Stimulated activated CD4-positive, alpha-beta T cell treated with anti-CD3 and anti-CD28 coated beads, Interleukin-1b, Interleukin-23, amount 100 ng/mL, for 1 hour (primary cell): Measurements from ENCODE around the gene IL5.
A peak's percentile ranks its signal among the peaks of the same experiment; 100 is the strongest.

Experiments used
- DNase-seq, 2 donors: peaks; one replicate each; pipeline ENCODE4 v3.0.0-alpha.2; 2020; ENCODE audit warnings: low read depth in 2 of 2

Gene IL5

GRCh38 chr5:132498686-132499271 is 44.5 kb downstream of the IL5 start:
- no peak for DNase-seq

GRCh38 chr5:132498152-132498551 is 45.2 kb downstream of the IL5 start:
- no peak for DNase-seq

- DNase-seq = no peak
Measured at GRCh38 chr5:132497488-132497997, 45.8 kb downstream of the IL5 start.

- no peak for DNase-seq
Measured at GRCh38 chr5:132496631-132497487, 46.5 kb downstream of the IL5 start.

GRCh38 chr5:132496191-132496630 is 47.1 kb downstream of the IL5 start:
- peak; percentile 67 to 74 for DNase-seq

- peak in 1 of 2 donors; percentile 54 for DNase-seq
Measured at GRCh38 chr5:132495667-132496190, 47.6 kb downstream of the IL5 start.

GRCh38 chr5:132493821-132494220 is 49.5 kb downstream of the IL5 start:
- no peak for DNase-seq

- no peak for DNase-seq
Measured at GRCh38 chr5:132493241-132493640, 50.1 kb downstream of the IL5 start.

- DNase-seq = no peak
Measured at GRCh38 chr5:132492386-132493125, 50.8 kb downstream of the IL5 start.
